Naive B cell (primary cell): ENCODE results near the gene EXOC6B. TPM values are rescaled to one million over a fixed set of nuclear protein-coding genes. Genes with fewer than 3 reads are reported as not detected.

Source experiments
- ATAC-seq, 2 donors: fragments of 150-1000 bp; cut with Tn5 transposase; 2 replicates each; pipeline ENCODE4 v1.10.0; 2021; ENCODE audit warnings: low read depth in 2 of 2, mild to moderate bottlenecking in 2 of 2, moderate library complexity in 2 of 2
- DNase-seq: peaks from one replicate; pipeline ENCODE4 v3.0.0; 2022
- H3K27ac Mint-ChIP-seq, 6 donors: one replicate each; pipeline ENCODE4 v1.8.0; 2020 to 2022; ENCODE audit warnings: mild to moderate bottlenecking in 6 of 6, mixed read lengths in 6 of 6, moderate library complexity in 5 of 6, inconsistent platforms in 2 of 6
- H3K27me3 Mint-ChIP-seq, 3 donors: one replicate each; pipeline ENCODE4 v1.8.0; 2021 to 2022; ENCODE audit warnings: mixed read lengths in 3 of 3, mild to moderate bottlenecking in 1 of 3
- H3K36me3 Mint-ChIP-seq, 2 donors: one replicate each; pipeline ENCODE4 v1.8.0; 2020 to 2022; ENCODE audit warnings: mixed read lengths in 2 of 2, inconsistent platforms in 1 of 2, mild to moderate bottlenecking in 1 of 2
- H3K4me1 Mint-ChIP-seq, 3 donors: one replicate each; pipeline ENCODE4 v1.8.0; 2020 to 2022; ENCODE audit warnings: mixed read lengths in 3 of 3, inconsistent platforms in 1 of 3, mild to moderate bottlenecking in 1 of 3, moderate library complexity in 1 of 3
- H3K4me3 Mint-ChIP-seq, 8 donors: one replicate each; pipeline ENCODE4 v1.8.0; 2020 to 2022; ENCODE audit warnings: mild to moderate bottlenecking in 8 of 8, mixed read lengths in 8 of 8, moderate library complexity in 8 of 8, inconsistent platforms in 2 of 8
- H3K9me3 Mint-ChIP-seq, 7 donors: one replicate each; pipeline ENCODE4 v1.8.0; 2020 to 2022; ENCODE audit warnings: mixed read lengths in 7 of 7, mild to moderate bottlenecking in 5 of 7, inconsistent platforms in 2 of 7, moderate library complexity in 1 of 7
- polyA plus RNA-seq, 6 donors: library from polyadenylated mRNA; unstranded; fragments of 300-500 nt; fragmentation: Illumina TruSeq; gene quantifications; one replicate each; pipeline ENCODE4 v1.2.3, GENCODE V29; 2021; ENCODE audit warnings: low read depth in 6 of 6

The EXOC6B gene
- polyA plus RNA-seq, 6 donors from 2014 or later = 1.8 to 3.0 (median 2.6) TPM; not detected in 1

- Mint-ChIP-seq H3K4me1 (peaks cover 0 to 2% (median 0%) of the 10 kb centered on the region in 3 donors), H3K27me3 (no peaks in the 10 kb centered on the region), H3K9me3 (no peaks in the 10 kb centered on the region), H3K27ac (no peak overlapping the region), H3K4me3 (no peak overlapping the region), H3K36me3 (peaks cover 0 to 13% of the 10 kb centered on the region in 2 donors)
- no peak for DNase-seq
- ATAC-seq = no peak
These were observed 129.3 kb downstream of the EXOC6B start for GRCh38 chr2:72696559-72696958.

GRCh38 chr2:72695676-72696075 is 130.2 kb downstream of the EXOC6B start:
- Mint-ChIP-seq H3K27ac (no peak overlapping the region), H3K27me3 (no peaks in the 10 kb centered on the region), H3K9me3 (no peaks in the 10 kb centered on the region), H3K36me3 (peaks cover 0 to 13% of the 10 kb centered on the region in 2 donors), H3K4me1 (peaks cover 0 to 2% (median 0%) of the 10 kb centered on the region in 3 donors), H3K4me3 (no peak overlapping the region)
- no peak for ATAC-seq
- DNase-seq = no peak

GRCh38 chr2:72694715-72695496 is 130.9 kb downstream of the EXOC6B start:
- no peak overlapping the region for H3K4me3 Mint-ChIP-seq
- H3K27ac Mint-ChIP-seq = no peak overlapping the region
- H3K36me3 Mint-ChIP-seq = peaks cover 0 to 13% of the 10 kb centered on the region in 2 donors
- DNase-seq (no peak), ATAC-seq (no peak)
- peaks cover 0 to 2% (median 0%) of the 10 kb centered on the region in 3 donors for H3K4me1 Mint-ChIP-seq
- H3K9me3 Mint-ChIP-seq = no peaks in the 10 kb centered on the region
- no peaks in the 10 kb centered on the region for H3K27me3 Mint-ChIP-seq

GRCh38 chr2:72689579-72690195 is 136.1 kb downstream of the EXOC6B start:
- Mint-ChIP-seq H3K4me1 (peaks cover 0 to 2% (median 0%) of the 10 kb centered on the region in 3 donors), H3K36me3 (peaks cover 0 to 7% of the 10 kb centered on the region in 2 donors), H3K9me3 (no peaks in the 10 kb centered on the region), H3K27ac (peak overlapping the region in 1 of 6 donors; percentile 47), H3K4me3 (no peak overlapping the region), H3K27me3 (no peaks in the 10 kb centered on the region)
- DNase-seq = no peak
- ATAC-seq = no peak

- no peak overlapping the region for H3K4me3 Mint-ChIP-seq
- peaks cover 0 to 4% of the 10 kb centered on the region in 2 donors for H3K36me3 Mint-ChIP-seq
- H3K27ac Mint-ChIP-seq = peak overlapping the region in 1 of 6 donors; percentile 42
- H3K9me3 Mint-ChIP-seq = no peaks in the 10 kb centered on the region
- ATAC-seq (no peak), DNase-seq (no peak)
- H3K4me1 Mint-ChIP-seq = no peaks in the 10 kb centered on the region
- no peaks in the 10 kb centered on the region for H3K27me3 Mint-ChIP-seq
These were observed 140.1 kb downstream of the EXOC6B start for GRCh38 chr2:72685638-72686213.

- Mint-ChIP-seq H3K4me3 (no peak overlapping the region), H3K36me3 (peaks cover 0 to 4% of the 10 kb centered on the region in 2 donors), H3K4me1 (no peaks in the 10 kb centered on the region), H3K27ac (no peak overlapping the region), H3K9me3 (no peaks in the 10 kb centered on the region), H3K27me3 (no peaks in the 10 kb centered on the region)
- ATAC-seq (no peak), DNase-seq (no peak)
These were observed 143.8 kb downstream of the EXOC6B start for GRCh38 chr2:72682061-72682460.

GRCh38 chr2:72681016-72681995 is 144.5 kb downstream of the EXOC6B start:
- Mint-ChIP-seq H3K27ac (no peak overlapping the region), H3K4me1 (no peaks in the 10 kb centered on the region), H3K4me3 (no peak overlapping the region), H3K27me3 (no peaks in the 10 kb centered on the region), H3K36me3 (peaks cover 0 to 4% of the 10 kb centered on the region in 2 donors), H3K9me3 (no peaks in the 10 kb centered on the region)
- DNase-seq = no peak
- no peak for ATAC-seq

GRCh38 chr2:72678024-72678423 is 147.8 kb downstream of the EXOC6B start:
- Mint-ChIP-seq H3K36me3 (peaks cover 0 to 4% of the 10 kb centered on the region in 2 donors), H3K4me1 (no peaks in the 10 kb centered on the region), H3K27ac (no peak overlapping the region), H3K9me3 (no peaks in the 10 kb centered on the region), H3K4me3 (no peak overlapping the region), H3K27me3 (no peaks in the 10 kb centered on the region)
- no peak for ATAC-seq
- no peak for DNase-seq

GRCh38 chr2:72676341-72677025 is 149.3 kb downstream of the EXOC6B start:
- Mint-ChIP-seq H3K4me1 (peaks cover 0 to 4% (median 0%) of the 10 kb centered on the region in 3 donors), H3K4me3 (no peak overlapping the region), H3K27me3 (no peaks in the 10 kb centered on the region), H3K27ac (no peak overlapping the region), H3K9me3 (peaks cover 0 to 5% (median 0%) of the 10 kb centered on the region in 7 donors), H3K36me3 (peaks cover 0 to 6% of the 10 kb centered on the region in 2 donors)
- no peak for ATAC-seq
- no peak for DNase-seq

GRCh38 chr2:72674982-72675915 is 150.6 kb downstream of the EXOC6B start:
- Mint-ChIP-seq H3K27ac (no peak overlapping the region), H3K27me3 (no peaks in the 10 kb centered on the region), H3K36me3 (peaks cover 0 to 8% of the 10 kb centered on the region in 2 donors), H3K4me3 (no peak overlapping the region), H3K9me3 (peaks cover 0 to 5% (median 0%) of the 10 kb centered on the region in 7 donors), H3K4me1 (peaks cover 0 to 4% (median 0%) of the 10 kb centered on the region in 3 donors)
- ATAC-seq (no peak), DNase-seq (no peak)

GRCh38 chr2:72673279-72673678 is 152.6 kb downstream of the EXOC6B start:
- Mint-ChIP-seq H3K27ac (no peak overlapping the region), H3K36me3 (peaks cover 0 to 8% of the 10 kb centered on the region in 2 donors), H3K4me1 (peaks cover 0 to 4% (median 0%) of the 10 kb centered on the region in 3 donors), H3K27me3 (no peaks in the 10 kb centered on the region), H3K9me3 (peaks cover 0 to 11% (median 2%) of the 10 kb centered on the region in 7 donors), H3K4me3 (no peak overlapping the region)
- ATAC-seq (no peak), DNase-seq (no peak)

- DNase-seq (no peak), ATAC-seq (no peak)
- Mint-ChIP-seq H3K4me1 (peaks cover 0 to 4% (median 0%) of the 10 kb centered on the region in 3 donors), H3K36me3 (peaks cover 15 to 16% of the 10 kb centered on the region in 2 donors), H3K9me3 (peaks cover 0 to 43% (median 31%) of the 10 kb centered on the region in 7 donors), H3K27me3 (no peaks in the 10 kb centered on the region), H3K27ac (no peak overlapping the region), H3K4me3 (no peak overlapping the region)
These were observed 156.7 kb downstream of the EXOC6B start for GRCh38 chr2:72669121-72669520.
